CD8-positive, alpha-beta memory T cell (primary cell): ENCODE measurements around the gene AOC2. TPM values are rescaled to one million over a fixed set of nuclear protein-coding genes. Genes with fewer than 3 reads are reported as not detected.
A peak's percentile ranks its signal among the peaks of the same experiment; 100 is the strongest.
"Not testable (repeated sequence)": the region's sequence is repeated elsewhere in the genome, so short reads cannot be mapped to it uniquely, and the experiment has no call there.

ENCODE experiments used
- CTCF ChIA-PET: fragments of 350-600 bp; sonication (Branson Sonifier 250); formaldehyde crosslinking; loops from one replicate; lab custom pipeline; 2021; ENCODE audit warnings: antibody characterized with exemption; lab: Charles Lee
- POLR2A ChIA-PET: fragments of 350-600 bp; sonication (Branson Sonifier 250); formaldehyde crosslinking; loops from one replicate; lab custom pipeline; 2021; ENCODE audit warnings: antibody characterized with exemption; lab: Charles Lee
- DNase-seq, 5 donors: peaks; one replicate each; pipeline versions ENCODE4 v3.0.0 to v3.0.0-alpha.2; 2020 to 2022; ENCODE audit warnings: mixed read lengths in 1 of 5
- H3K27ac ChIP-seq: one replicate; pipeline ENCODE4 v1.7.0; 2013; ENCODE audit warnings: low read depth, mild to moderate bottlenecking, low read length, moderate library complexity
- H3K27me3 ChIP-seq: 2 replicates; pipeline ENCODE4 v1.7.0; 2013; ENCODE audit warnings: low read length, mild to moderate bottlenecking; ENCODE audit not compliant: insufficient read depth, poor library complexity, severe bottlenecking
- H3K36me3 ChIP-seq: 2 replicates; pipeline ENCODE4 v1.7.0; 2013; ENCODE audit warnings: mild to moderate bottlenecking, low read length, moderate library complexity; ENCODE audit not compliant: insufficient read depth
- H3K4me1 ChIP-seq: 2 replicates; pipeline ENCODE4 v1.7.0; 2013; ENCODE audit warnings: mild to moderate bottlenecking, low read length, moderate library complexity; ENCODE audit not compliant: insufficient read depth
- H3K4me3 ChIP-seq: 2 replicates; pipeline ENCODE4 v1.7.0; 2013; ENCODE audit warnings: mild to moderate bottlenecking, low read length
- H3K9me3 ChIP-seq: 2 replicates; pipeline ENCODE4 v1.7.0; 2013; ENCODE audit warnings: mild to moderate bottlenecking, low read length
- H3K27ac Mint-ChIP-seq, 8 donors: one replicate each; pipeline ENCODE4 v1.8.0; 2020 to 2021; ENCODE audit warnings: mixed read lengths in 8 of 8, mild to moderate bottlenecking in 6 of 8, inconsistent platforms in 3 of 8, moderate library complexity in 3 of 8
- H3K27me3 Mint-ChIP-seq, 2 donors: one replicate each; pipeline ENCODE4 v1.8.0; 2020 to 2021; ENCODE audit warnings: mixed read lengths in 2 of 2, mild to moderate bottlenecking in 1 of 2, moderate library complexity in 1 of 2
- H3K36me3 Mint-ChIP-seq, 3 donors: one replicate each; pipeline ENCODE4 v1.8.0; 2020 to 2021; ENCODE audit warnings: mixed read lengths in 3 of 3, inconsistent platforms in 1 of 3, mild to moderate bottlenecking in 1 of 3
- H3K4me1 Mint-ChIP-seq, 3 donors: one replicate each; pipeline ENCODE4 v1.8.0; 2020 to 2021; ENCODE audit warnings: mixed read lengths in 3 of 3, inconsistent platforms in 1 of 3, mild to moderate bottlenecking in 1 of 3
- H3K4me3 Mint-ChIP-seq, 7 donors: one replicate each; pipeline ENCODE4 v1.8.0; 2020 to 2021; ENCODE audit warnings: mixed read lengths in 7 of 7, mild to moderate bottlenecking in 6 of 7, moderate library complexity in 4 of 7, inconsistent platforms in 2 of 7
- H3K9me3 Mint-ChIP-seq, 5 donors: one replicate each; pipeline ENCODE4 v1.8.0; 2020 to 2022; ENCODE audit warnings: mixed read lengths in 5 of 5, mild to moderate bottlenecking in 3 of 5, moderate library complexity in 2 of 5, inconsistent platforms in 1 of 5
- polyA plus RNA-seq: library from polyadenylated mRNA; unstranded; fragments of 300-500 nt; fragmentation: Illumina TruSeq; gene quantifications from one replicate; pipeline ENCODE4 v1.2.3, GENCODE V29; 2021
- total RNA-seq, 2 experiments: library from RNA; stranded (reverse); gene quantifications; one replicate each; pipeline ENCODE4 v1.2.3, GENCODE V29; 2021

AOC2 gene
- total and polyA plus RNA-seq, 3 experiments from 2014 or later: 0.09 to 2.7 (median 2.4) TPM

GRCh38 chr17:42894283-42895184 lies 50.2 kb downstream of the AOC2 start:
- Histone ChIP-seq H3K9me3 (no peaks in the 10 kb centered on the region), H3K36me3 (no peaks in the 10 kb centered on the region), H3K27ac (no peak overlapping the region), H3K4me1 (no peaks in the 10 kb centered on the region), H3K27me3 (peaks cover 4% of the 10 kb centered on the region), H3K4me3 (no peak overlapping the region)
- ChIA-PET CTCF (interaction anchor here (0.6 kb wide), 1 partner anchor 549 kb away, joined by 4 read pairs; no protein-coding TSS in a partner anchor), POLR2A (no interaction called here)
- H3K4me1 Mint-ChIP-seq: no peaks in the 10 kb centered on the region
- H3K9me3 Mint-ChIP-seq: no peaks in the 10 kb centered on the region
- peaks cover 16 to 35% of the 10 kb centered on the region in 2 donors for H3K27me3 Mint-ChIP-seq
- H3K36me3 Mint-ChIP-seq: no peaks in the 10 kb centered on the region
- no peak overlapping the region for H3K4me3 Mint-ChIP-seq
- H3K27ac Mint-ChIP-seq: no peak overlapping the region
- no peak for DNase-seq

- no peaks in the 10 kb centered on the region for H3K4me1 ChIP-seq
- H3K4me3 Mint-ChIP-seq: no peak overlapping the region
- H3K27ac Mint-ChIP-seq: no peak overlapping the region
- peaks cover 4% of the 10 kb centered on the region for H3K27me3 ChIP-seq
- no peak overlapping the region for H3K27ac ChIP-seq
- no peaks in the 10 kb centered on the region for H3K9me3 Mint-ChIP-seq
- no peaks in the 10 kb centered on the region for H3K36me3 ChIP-seq
- H3K36me3 Mint-ChIP-seq: no peaks in the 10 kb centered on the region
- H3K4me1 Mint-ChIP-seq: no peaks in the 10 kb centered on the region
- peaks cover 17 to 38% of the 10 kb centered on the region in 2 donors for H3K27me3 Mint-ChIP-seq
- H3K9me3 ChIP-seq: no peaks in the 10 kb centered on the region
- POLR2A ChIA-PET: interaction anchor here (0.6 kb wide), 1 partner anchor 18 kb away, joined by 3 read pairs; no protein-coding TSS in a partner anchor
- H3K4me3 ChIP-seq: no peak overlapping the region
- CTCF ChIA-PET: interaction anchor here (0.6 kb wide), 1 partner anchor 548 kb away, joined by 4 read pairs; no protein-coding TSS in a partner anchor
- DNase-seq: no peak
Observed at GRCh38 chr17:42895185-42895555, 50.8 kb downstream of the AOC2 start.

GRCh38 chr17:42898147-42898811 lies 53.9 kb downstream of the AOC2 start:
- POLR2A ChIA-PET: no interaction called here

GRCh38 chr17:42899981-42900380 lies 55.6 kb downstream of the AOC2 start:
- CTCF ChIA-PET, H3K36me3 Mint-ChIP-seq, H3K27ac Mint-ChIP-seq, H3K27me3 ChIP-seq, H3K4me1 Mint-ChIP-seq, H3K9me3 ChIP-seq, H3K27ac ChIP-seq, H3K4me3 Mint-ChIP-seq, H3K36me3 ChIP-seq, DNase-seq, H3K4me1 ChIP-seq, POLR2A ChIA-PET, H3K4me3 ChIP-seq, H3K9me3 Mint-ChIP-seq: not testable (repeated sequence)
- H3K27me3 Mint-ChIP-seq: peaks cover 29 to 50% of the 10 kb centered on the region in 2 donors

More at GRCh38 chr17:42898147-42898811, 53.9 kb downstream of the AOC2 start:
- DNase-seq: no peak
- H3K36me3 ChIP-seq: no peaks in the 10 kb centered on the region
- H3K4me3 ChIP-seq: no peak overlapping the region
- H3K4me1 Mint-ChIP-seq: no peaks in the 10 kb centered on the region
- H3K36me3 Mint-ChIP-seq: no peaks in the 10 kb centered on the region
- H3K4me3 Mint-ChIP-seq: no peak overlapping the region
- peak overlapping the region in 1 of 8 donors; percentile 25 for H3K27ac Mint-ChIP-seq
- H3K9me3 ChIP-seq: no peaks in the 10 kb centered on the region
- peaks cover 29 to 52% of the 10 kb centered on the region in 2 donors for H3K27me3 Mint-ChIP-seq
- no peak overlapping the region for H3K27ac ChIP-seq
- H3K4me1 ChIP-seq: no peaks in the 10 kb centered on the region
- no peaks in the 10 kb centered on the region for H3K9me3 Mint-ChIP-seq
- CTCF ChIA-PET: no interaction called here
- H3K27me3 ChIP-seq: peaks cover 4% of the 10 kb centered on the region

Other genes with a start within 250 kb of the AOC2 start
- 10 to 100 TPM; 39.7 to 40.3 TPM for gene RETREG3, start 235.2 kb upstream of the AOC2 start, total RNA-seq
- 109 TPM for gene RETREG3, start 235.2 kb upstream of the AOC2 start, polyA plus RNA-seq
- gene TUBG1, start 234.9 kb upstream of the AOC2 start, total RNA-seq: 100 to 1,000 TPM; 112 to 119 TPM
- 11.1 TPM for gene TUBG1, start 234.9 kb upstream of the AOC2 start, polyA plus RNA-seq
- gene TUBG2, start 185.3 kb upstream of the AOC2 start, total RNA-seq: 10 to 100 TPM; 10.6 to 11.6 TPM
- 3.4 TPM for gene TUBG2, start 185.3 kb upstream of the AOC2 start, polyA plus RNA-seq
- under 1 TPM; 0.38 to 0.70 TPM for gene PLEKHH3, start 167.6 kb upstream of the AOC2 start, total RNA-seq
- gene PLEKHH3, start 167.6 kb upstream of the AOC2 start, polyA plus RNA-seq: not detected
- under 1 TPM; 0.18 to 0.20 TPM for gene CCR10, start 162.7 kb upstream of the AOC2 start, total RNA-seq
- gene CCR10, start 162.7 kb upstream of the AOC2 start, polyA plus RNA-seq: 1.9 TPM
- gene CNTNAP1, start 162.0 kb upstream of the AOC2 start, total RNA-seq: 1 to 10 TPM; 1.2 to 1.7 TPM
- 1.1 TPM for gene CNTNAP1, start 162.0 kb upstream of the AOC2 start, polyA plus RNA-seq
- gene EZH1, start 99.5 kb upstream of the AOC2 start, total RNA-seq: 10 to 100 TPM; 40.8 to 42.6 TPM
- 37.2 TPM for gene EZH1, start 99.5 kb upstream of the AOC2 start, polyA plus RNA-seq
- gene RAMP2, start 83.4 kb upstream of the AOC2 start, total RNA-seq: not detected
- not detected for gene RAMP2, start 83.4 kb upstream of the AOC2 start, polyA plus RNA-seq
- 100 to 1,000 TPM; 101 to 108 TPM for gene VPS25, start 71.1 kb upstream of the AOC2 start, total RNA-seq
- gene VPS25, start 71.1 kb upstream of the AOC2 start, polyA plus RNA-seq: 63.8 TPM
- gene WNK4, start 64.0 kb upstream of the AOC2 start, total RNA-seq: under 1 TPM; 0.18 to 0.55 TPM
- gene WNK4, start 64.0 kb upstream of the AOC2 start, polyA plus RNA-seq: not detected
- gene COA3, start 45.9 kb upstream of the AOC2 start, total RNA-seq: 10 to 100 TPM; 55.5 to 60.8 TPM
- gene COA3, start 45.9 kb upstream of the AOC2 start, polyA plus RNA-seq: 132 TPM
- not detected for gene CNTD1, start 45.7 kb upstream of the AOC2 start, total RNA-seq
- 0.15 TPM for gene CNTD1, start 45.7 kb upstream of the AOC2 start, polyA plus RNA-seq
- gene BECN1, start 20.3 kb upstream of the AOC2 start, total RNA-seq: 10 to 100 TPM; 89.2 to 90.6 TPM
- gene BECN1, start 20.3 kb upstream of the AOC2 start, polyA plus RNA-seq: 147 TPM
- gene PSME3, start 11.2 kb upstream of the AOC2 start, total RNA-seq: 100 to 1,000 TPM; 243 to 244 TPM
- gene PSME3, start 11.2 kb upstream of the AOC2 start, polyA plus RNA-seq: 136 TPM
- 1 to 10 TPM; 1.0 to 1.3 TPM for gene AOC3, start 6.6 kb downstream of the AOC2 start, total RNA-seq
- not detected for gene AOC3, start 6.6 kb downstream of the AOC2 start, polyA plus RNA-seq
- gene G6PC1, start 56.2 kb downstream of the AOC2 start, total RNA-seq: not detected
- gene G6PC1, start 56.2 kb downstream of the AOC2 start, polyA plus RNA-seq: not detected
- gene AARSD1, start 119.9 kb downstream of the AOC2 start, total RNA-seq: 100 to 1,000 TPM in 1 of 2 experiments, 10 to 100 TPM in 1; 99.1 to 102 TPM
- gene AARSD1, start 119.9 kb downstream of the AOC2 start, polyA plus RNA-seq: 39.4 TPM
- under 1 TPM; 0.37 to 0.55 TPM for gene PTGES3L, start 135.5 kb downstream of the AOC2 start, total RNA-seq
- gene PTGES3L, start 135.5 kb downstream of the AOC2 start, polyA plus RNA-seq: not detected
- gene RUNDC1, start 136.0 kb downstream of the AOC2 start, total RNA-seq: 10 to 100 TPM; 12.8 to 13.1 TPM
- 22.4 TPM for gene RUNDC1, start 136.0 kb downstream of the AOC2 start, polyA plus RNA-seq
- gene RPL27, start 153.8 kb downstream of the AOC2 start, total RNA-seq: 1,000 to 10,000 TPM; 1,412 to 1,428 TPM
- 1,922 TPM for gene RPL27, start 153.8 kb downstream of the AOC2 start, polyA plus RNA-seq
- gene IFI35, start 162.2 kb downstream of the AOC2 start, total RNA-seq: 10 to 100 TPM; 23.2 to 24.0 TPM
- gene IFI35, start 162.2 kb downstream of the AOC2 start, polyA plus RNA-seq: 73.2 TPM
- 10 to 100 TPM; 31.1 to 35.9 TPM for gene VAT1, start 177.8 kb downstream of the AOC2 start, total RNA-seq
- gene VAT1, start 177.8 kb downstream of the AOC2 start, polyA plus RNA-seq: 42.2 TPM
- gene RND2, start 180.7 kb downstream of the AOC2 start, total RNA-seq: under 1 TPM; 0.04 to 0.22 TPM
- not detected for gene RND2, start 180.7 kb downstream of the AOC2 start, polyA plus RNA-seq